DMS79 (cell line): Measurements from ENCODE around the gene HES4.
A peak's percentile ranks its signal among the peaks of the same experiment; 100 is the strongest.
"Not testable (repeated sequence)": the region's sequence is repeated elsewhere in the genome, so short reads cannot be mapped to it uniquely, and the experiment has no call there.

Experiments
- DNase-seq: peaks from one replicate; lab custom pipeline; 2025; lab: John Stamatoyannopoulos, UW

HES4 gene

DNA sequence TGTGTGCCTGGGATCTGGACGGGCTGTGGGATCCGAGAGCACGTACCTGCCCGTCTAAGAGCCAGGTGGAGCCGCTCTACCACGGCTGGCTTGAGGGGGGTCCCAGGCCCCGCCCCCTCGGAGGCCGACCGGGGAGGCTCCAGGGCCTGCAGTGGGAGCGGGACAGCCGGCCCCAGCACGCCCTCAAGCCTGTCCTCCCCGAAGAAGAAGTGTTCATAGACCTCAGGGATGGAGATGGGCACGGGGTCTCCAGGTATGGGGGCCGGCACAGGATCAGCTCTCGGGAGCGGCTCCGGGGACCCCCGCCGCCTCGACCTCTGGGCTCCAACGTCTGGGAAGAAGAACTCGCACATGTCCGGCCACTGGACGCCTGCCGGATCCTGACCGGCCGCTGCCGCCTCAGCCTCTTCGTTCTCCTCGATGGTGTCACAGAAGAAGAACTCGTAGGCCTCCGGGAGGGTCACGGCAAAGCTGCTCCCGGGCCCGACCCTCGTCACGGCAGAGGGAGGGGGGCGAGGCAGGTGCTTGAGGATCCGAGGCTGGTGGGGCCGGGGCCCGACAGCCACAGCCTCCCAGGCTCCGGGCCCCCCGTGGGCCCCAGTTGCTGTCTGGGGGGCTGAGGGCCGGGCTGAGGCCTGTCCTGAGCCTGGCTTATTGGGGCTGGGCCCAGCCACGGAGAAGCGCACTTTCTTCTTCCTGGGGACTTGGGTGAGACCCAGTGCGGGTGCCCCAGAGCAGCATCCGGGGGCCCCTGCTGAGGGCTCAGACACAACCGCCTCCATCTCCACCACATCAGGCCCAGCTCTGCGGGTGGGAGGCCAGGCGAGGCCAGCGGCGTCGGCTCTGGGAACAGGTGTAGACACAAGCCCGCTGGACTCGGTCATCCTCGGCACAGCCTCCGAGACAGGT is 20.8 kb downstream of the HES4 start:
- no peak for DNase-seq

DNA sequence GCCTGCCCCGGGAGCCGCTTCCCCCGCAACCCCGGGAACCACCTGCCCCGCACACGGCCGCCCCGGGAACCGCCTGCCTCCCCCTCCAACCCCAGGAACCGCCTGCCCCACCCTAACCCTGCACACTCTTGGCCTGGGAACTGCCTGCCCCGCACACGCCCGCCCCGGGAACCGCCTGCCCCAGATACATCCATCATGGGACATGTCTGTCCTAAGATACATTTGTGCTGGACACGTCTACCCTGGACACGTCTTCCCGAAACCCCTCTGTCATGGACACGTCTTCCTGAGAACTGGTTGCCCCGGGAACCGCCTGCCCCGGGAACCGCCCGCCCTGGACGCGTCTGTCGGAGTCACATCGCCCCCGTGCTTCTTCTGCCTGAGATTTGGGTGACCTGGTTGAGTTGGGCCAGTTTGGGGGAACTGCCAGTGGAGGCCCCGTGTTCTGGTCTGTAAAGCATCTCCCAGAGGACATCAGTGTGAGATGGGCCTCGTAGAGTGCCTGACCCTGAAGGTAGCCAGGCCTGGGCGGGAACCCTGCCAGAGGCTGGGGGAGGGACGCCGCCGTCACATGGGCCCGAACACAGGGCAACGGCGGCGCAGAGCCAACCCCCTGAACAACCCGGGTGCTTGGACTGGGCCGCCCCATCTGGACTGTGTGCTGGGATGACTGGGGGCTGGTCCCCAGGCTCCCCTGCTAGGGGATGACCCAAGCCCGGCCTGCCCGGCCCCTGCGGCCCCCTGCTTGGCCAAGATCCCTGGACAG is 21.6 kb downstream of the HES4 start:
- DNase-seq, result no peak

DNA sequence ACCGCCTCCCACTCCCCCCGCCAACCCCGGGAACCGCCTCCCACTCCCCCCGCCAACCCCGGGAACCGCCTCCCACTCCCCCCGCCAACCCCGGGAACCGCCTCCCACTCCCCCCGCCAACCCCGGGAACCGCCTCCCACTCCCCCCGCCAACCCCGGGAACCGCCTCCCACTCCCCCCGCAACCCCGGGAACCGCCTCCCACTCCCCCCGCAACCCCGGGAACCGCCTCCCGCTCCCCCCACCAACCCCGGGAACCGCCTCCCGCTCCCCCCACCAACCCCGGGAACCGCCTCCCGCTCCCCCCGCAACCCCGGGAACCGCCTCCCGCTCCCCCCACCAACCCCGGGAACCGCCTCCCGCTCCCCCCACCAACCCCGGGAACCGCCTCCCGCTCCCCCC is 23.1 kb downstream of the HES4 start:
- not testable (repeated sequence) for DNase-seq

DNA sequence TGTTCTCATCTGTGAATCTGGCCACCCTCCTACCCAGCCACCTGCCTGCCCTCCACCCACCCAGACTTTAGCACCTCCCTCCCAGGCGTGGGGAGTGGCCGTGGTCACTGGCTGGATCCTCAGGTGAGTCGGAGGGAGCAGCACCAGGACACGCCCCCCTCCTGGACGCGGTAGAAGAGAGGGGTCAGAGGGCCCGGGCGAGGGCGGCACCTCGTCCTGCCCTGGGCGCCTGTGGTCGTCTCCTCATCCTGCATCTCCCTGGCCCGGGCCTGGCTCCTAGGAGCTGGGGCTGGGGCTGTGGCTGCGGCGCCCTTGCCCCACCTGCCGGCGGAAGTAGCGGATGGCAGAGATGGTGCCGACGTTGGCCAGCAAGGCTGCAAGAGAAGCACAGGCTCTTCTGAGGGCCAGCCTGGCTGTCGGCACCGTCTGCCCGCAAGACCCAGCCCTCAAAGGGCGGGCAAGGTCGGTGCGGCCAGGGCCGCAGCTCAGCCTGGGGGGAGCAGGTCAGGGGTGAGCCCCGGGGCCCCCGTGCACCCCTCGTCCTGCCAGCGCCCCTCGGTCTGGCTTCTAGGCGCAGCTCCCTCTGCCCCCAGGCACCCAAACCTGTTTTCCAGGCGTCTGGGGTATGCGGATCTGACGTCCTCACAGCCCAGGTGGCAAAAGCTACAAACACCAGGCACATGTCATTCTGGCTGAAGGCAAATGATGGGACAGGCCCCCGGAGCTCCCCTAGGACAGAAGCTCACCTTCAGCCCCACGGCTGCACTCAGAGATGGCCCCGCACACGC is 23.8 kb downstream of the HES4 start:
- peak; percentile 51 for DNase-seq

DNA sequence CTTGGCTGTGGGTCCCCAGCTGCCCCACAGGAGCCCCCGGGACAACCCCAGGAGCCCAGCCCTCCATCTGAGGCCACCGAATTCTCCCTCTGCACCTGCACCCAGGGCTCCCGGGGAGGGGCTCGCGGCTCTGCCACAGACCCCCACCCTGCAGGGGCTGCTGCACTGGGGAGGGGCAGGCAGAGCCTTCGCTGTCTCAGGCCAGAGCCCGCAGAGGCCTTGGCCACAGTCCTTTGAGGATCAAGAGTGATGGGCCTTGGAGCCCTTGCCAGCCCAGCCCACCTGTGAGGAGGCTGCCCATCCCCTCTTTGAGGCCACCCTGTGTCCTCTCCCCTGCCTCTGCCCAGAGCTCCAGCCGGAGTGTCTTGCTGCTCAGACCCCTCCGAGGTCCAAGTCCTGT is 24.5 kb downstream of the HES4 start:
- DNase-seq, result no peak

DNA sequence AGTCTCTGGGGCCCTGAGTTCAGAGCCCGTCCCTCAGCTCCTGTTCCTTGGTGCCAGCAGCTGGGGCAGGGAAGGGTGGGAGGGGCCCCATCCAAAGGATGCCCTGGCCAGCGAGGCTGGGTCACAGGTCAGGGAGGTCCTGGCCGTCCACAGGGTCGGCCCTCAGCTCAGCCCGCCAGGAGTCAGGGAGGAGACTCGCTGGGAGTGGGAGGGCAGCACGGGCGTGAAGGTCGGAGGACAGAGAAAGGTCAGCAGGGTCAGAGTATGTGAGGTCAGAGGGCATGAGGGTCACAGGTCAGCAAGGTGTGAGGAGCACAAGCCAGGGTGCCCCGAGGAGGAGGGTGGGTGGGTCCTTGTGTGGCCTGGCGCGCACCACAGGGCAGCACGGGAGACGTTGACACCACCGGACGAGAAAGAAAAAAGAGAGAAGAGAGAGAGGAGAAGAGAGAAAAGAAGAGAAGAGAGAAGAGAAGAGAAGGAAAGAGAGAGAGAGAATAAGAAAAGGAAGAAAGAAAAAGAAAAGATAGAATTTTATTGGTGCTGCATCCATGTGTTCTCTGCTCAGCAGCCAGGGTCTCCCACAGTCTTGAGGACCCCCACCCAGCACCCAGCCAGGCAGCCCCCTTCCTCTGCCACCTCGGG is 25.1 kb downstream of the HES4 start:
- no peak for DNase-seq

DNA sequence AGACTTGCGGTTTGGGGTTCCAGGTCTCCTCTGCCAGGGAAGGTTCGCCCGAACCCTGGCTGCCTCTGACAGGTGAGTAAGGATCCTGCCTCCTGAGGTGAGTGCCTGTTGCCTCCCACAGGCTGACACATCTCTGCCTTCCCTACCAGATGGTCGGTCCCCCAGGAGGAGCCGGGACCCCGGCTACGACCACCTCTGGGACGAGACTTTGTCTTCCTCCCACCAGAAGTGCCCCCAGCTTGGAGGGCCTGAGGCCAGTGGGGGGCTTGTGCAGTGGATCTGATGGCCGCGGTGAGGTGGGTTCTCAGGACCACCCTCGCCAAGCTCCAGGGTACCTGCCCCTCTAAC is 25.6 kb downstream of the HES4 start:
- DNase-seq, result no peak

DNA sequence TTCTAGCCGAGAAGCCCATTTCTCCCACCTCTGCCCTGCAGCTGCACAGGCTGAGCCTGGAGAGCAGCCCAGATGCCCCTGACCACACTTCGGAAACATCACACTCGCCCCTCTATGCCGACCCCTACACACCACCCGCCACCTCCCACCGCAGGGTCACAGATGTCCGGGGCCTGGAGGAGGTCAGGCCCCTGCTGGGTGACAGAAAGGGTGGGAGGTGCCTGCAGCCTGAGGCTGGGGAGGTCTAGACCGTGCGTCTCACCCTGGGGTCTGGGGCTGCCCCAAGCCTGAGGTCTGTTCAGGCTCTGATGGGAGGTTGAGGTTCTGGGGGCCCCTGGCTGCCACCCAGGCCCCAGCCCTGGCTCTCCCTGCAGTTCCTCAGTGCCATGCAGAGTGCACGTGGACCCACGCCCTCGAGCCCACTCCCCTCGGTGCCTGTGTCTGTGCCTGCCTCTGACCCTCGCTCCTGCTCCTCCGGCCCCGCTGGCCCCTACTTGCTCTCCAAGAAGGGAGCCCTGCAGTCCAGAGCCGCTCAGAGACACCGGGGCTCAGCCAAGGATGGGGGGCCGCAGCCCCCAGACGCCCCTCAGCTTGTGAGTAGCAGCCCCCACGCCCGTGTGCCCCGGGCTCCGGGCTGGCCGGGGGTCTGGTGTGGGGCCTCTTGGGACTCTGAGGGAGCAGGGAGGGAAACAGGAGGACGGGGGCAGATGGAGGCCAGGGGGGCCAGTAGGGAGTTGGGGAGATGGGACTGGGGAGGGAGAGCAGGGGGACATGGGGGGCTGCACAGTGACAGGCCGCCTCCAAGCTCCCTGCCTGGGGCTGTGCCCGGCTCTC is 26.2 kb downstream of the HES4 start:
- no peak for DNase-seq

DNA sequence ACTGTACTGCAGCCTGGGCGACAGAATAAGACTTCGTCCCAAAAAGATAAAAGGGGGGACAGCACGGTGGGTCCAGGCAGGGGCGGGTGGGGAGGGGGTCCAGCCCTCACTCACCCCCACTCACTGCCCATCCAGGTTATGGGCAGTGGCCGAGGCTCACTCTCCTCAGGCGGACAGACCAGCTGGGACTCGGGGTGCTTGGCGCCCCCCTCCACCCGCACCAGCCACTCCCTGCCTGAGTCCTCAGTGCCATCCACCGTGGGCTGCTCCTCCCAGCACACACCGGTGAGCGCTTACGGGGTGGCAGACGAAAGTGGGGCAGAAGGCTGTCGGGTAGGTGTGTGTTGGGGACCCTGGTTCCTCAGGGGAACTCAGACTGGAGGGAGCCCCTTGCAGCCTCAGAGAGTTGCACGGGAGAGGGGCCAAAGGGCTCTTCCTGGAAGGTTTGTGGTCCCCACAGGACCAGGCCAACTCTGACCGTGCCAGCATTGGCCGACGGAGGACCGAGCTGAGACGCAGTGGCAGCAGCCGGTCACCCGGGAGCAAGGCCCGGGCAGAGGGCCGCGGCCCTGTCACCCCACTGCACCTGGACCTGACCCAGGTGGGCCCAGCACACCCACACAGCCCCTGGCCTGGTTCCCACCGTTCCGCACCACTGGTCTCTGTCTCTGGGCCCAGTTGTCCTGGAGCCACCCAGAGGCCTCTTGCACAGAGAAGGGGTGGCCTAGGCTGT is 27.0 kb downstream of the HES4 start:
- DNase-seq, result no peak

DNA sequence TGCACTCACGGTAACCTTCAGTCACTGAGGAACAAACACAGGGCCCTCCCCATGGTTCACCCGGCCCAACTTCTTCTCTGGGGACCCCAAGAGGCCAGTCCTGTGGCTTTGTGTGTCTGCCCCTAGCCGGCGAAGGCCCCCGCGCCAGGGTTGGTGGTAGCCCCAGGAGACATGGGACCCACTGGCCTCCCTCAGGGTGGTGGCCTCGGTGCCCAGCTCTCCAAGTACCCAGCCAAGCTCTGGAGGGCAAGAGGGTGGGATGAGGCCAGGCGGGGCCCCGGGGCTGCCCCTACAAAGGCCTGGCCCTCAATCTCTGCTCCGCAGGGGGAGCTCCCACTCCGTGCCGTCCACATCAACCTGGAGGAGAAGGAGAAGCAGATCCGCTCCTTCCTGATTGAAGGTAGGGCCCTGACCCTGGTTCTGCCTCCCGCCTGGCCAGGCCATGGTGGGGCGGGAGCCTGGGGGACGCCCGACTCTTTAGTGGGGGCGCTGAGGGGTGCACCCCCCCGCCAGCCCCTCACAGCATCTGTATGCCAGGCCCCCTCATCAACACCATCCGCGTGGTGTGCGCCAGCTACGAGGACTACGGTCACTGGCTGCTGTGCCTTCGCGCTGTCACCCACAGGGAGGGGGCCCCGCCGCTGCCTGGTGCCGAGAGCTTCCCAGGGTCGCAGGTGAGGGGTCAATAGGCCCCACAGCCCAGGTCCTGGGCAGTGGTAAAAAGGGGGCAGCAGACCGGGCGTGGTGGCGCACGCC is 28.0 kb downstream of the HES4 start:
- no peak for DNase-seq

DNA sequence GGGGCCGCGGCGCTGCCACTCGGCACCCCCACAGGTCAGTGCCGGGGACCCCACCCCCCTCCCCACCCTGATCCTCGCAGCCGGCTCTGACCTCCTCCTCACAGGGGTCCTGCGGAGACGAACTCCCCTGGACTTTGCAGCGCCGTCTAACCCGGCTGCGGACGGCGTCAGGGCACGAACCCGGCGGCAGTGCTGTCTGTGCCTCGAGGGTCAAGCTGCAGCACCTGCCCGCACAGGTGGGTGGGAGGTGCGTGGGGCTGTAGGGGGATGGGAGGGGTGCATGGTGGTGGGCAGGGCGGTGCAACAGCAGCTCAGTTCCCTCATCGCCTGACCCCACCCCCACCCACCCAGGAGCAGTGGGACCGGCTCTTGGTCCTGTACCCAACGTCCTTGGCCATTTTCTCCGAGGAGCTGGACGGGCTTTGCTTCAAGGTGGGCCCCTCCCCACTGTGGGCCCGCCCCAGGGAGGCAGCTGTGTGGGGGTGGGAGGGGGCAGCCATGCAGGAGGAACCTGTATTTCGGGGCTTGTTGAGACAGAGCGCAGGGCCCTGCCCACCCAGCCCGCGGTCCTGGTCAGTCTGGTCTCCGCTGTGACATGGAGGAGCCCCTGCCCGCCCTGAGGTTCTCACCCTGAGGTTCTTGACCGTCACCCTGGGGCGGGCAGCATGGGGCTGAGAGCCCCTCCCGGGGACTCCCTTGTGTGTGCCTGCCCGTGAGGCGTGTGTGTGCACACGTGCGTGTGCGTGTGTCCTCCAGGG is 28.7 kb downstream of the HES4 start:
- DNase-seq, result no peak

DNA sequence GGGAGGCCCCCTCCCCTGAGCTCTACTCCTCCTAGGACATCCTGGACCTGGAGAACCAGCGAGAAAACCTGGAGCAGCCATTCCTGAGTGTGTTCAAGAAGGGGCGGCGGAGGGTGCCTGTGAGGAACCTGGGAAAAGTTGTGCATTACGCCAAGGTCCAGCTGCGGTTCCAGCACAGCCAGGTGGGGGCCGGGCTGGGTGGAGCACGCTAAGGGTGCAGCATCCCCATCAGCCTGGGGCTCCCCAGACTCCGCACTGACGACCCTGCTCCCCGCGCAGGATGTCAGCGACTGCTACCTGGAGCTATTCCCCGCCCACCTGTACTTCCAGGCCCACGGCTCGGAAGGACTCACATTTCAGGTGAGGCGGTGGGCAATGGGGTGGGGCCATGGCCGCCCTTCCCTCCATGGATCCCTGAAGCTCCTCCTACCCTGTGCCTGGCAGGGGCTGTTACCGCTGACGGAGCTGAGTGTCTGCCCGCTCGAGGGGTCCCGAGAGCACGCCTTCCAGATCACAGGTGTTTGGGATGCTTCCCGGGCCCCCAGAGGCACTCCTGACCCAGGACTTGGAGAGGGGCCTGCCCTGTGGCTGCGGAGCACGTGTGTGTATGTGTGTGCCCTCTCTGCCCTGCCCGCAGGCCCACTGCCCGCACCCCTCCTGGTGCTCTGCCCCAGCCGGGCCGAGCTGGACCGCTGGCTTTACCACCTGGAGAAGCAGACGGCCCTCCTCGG is 29.5 kb downstream of the HES4 start:
- DNase-seq, result peak; percentile 16

DNA sequence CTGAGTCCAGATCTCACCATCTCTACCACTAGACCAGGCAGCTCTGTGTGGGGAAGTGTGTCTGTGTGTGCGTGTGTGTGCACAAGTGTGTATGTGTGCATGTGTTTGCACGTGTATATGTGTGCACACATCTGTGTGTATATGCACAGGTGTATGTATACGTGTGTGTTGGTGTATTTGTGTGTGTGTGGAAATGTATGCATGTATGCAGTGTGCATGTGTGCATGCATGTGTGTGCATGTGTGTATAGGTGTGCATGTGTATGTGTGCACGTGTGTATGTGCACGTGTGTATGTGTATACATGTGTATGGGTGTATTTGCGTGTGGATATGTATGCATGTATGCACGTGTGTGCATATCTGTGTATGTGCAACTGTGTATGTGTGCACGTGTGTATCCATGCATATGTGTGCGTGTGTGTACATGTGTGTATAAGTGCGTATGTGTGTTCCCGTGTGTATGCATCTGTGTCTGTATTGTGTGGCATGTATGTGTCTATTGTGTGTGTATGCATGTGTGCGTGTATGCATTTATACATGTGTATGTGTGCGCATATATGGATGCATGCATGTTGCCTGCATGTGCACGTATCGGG is 30.5 kb downstream of the HES4 start:
- DNase-seq, result no peak

DNA sequence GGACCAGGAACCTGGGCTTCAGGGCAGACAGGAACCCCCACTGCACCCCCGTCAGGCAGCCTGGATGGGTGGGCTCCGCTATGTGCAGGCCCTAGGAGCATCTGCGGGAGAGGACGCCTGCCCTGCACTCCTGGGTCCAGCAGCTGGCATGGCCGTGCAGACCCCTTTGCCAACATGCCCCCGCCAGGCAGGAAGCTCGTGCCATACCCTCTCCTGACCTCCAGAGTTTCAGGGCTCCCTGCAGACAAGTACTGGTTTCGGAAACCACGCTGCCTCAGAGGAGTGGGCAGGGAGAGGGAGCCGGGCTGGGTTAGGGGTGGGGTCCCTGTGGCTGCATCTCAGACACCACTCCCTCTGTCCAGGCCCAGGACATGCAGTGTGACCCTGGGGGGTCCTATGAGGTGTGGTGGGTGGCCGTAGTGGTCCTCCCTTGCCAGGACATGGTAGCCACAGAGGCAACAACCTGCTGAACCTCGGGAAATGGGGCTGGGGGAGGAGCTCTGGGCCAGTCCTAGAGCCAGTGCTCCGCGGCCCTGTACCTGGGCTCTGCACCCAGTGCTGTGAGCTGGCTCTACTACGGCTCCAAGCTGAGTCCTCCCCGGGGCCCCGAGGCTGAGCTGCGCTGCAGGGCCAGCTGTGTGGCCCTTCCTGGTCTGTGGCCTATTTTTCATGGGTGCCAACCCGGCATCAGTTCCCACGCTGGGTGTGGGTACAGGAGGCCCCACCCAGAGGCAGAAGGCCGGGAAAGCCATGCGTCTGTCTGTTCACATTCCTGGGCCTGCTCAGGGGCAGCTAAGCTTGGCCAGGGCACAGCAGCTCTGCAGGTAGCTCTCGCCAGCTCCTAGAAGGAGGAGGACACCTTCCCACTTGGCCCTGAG is 32.2 kb downstream of the HES4 start:
- DNase-seq, result no peak

DNA sequence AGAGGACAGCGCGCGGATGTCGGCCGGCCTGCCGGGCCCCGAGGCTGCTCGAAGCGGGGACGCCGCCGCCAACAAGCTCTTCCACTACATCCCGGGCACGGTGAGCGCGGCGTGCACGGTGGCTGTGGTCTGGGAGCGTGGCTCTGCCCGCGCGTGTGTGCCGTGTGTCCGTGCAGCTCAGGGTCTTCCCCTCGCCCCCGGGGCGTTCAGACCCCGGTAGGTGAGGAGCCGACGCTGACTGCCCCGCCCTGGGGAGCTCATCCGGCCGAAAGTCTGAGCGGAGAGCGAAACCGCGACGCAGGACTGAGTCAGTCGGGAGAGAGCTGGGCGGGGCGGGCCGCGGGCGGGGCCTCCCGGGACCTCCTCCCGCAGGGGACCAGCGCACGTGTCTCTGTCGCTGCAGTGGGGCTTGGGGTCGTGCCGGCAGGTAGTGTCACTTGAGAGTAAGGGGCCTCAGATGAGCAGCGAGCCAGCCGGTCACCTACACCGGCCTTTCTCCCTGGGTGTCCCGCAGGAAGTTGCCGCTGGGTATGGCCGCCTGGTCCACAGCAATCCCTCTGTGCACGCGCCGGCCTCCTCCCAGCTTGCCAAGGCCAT is 33.1 kb downstream of the HES4 start:
- no peak for DNase-seq

DNA sequence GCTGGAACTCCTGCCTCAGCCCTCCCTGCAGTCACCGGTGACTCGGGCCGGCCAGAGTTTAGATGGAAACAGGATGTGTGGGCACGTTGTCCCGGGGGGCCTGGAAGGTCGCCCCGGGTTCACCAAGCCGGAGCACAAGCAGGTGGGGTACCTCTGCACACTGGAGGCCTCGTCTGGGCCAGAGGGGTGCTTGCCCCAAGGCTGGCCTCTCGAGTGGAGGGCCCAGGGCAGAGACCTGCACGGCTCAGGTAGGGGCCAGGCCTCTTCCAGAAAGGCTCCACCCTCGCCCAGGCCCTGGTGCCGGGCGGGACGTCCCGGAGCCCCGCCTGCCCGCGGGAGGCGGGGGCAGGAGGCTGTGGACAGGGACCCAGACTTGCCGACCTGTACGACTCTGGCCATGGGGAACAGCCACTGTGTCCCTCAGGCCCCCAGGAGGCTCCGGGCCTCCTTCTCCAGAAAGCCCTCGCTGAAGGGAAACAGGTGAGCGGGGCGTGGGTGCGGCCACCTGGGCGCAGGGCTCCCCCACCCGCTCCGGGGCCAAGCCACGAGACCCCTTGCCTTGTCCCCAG is 33.7 kb downstream of the HES4 start, which contains the start of gene PLEKHN1:
TSS of gene PLEKHN1 (plus strand) at position 348 of the 569 bp plus-strand sequence. CDS start at position 398, 50 bp downstream.
- DNase-seq, result no peak
